Endothelial cell of umbilical vein (primary cell): ENCODE results near the gene HES2. TPM values are rescaled to one million over a fixed set of nuclear protein-coding genes. Genes with fewer than 3 reads are reported as not detected.

ENCODE experiments used
- BruUV-seq: library from RNA; stranded (reverse); fragments of 400-500 nt; replicated peaks from 2 replicates; lab custom pipeline; 2021; lab: Mats Ljungman, UMichigan
- CTCF ChIA-PET: fragments of 300-600, 350-600 bp; sonication (Branson Sonifier 250); formaldehyde crosslinking; loops from one replicate; lab custom pipeline; 2021; ENCODE audit warnings: antibody characterized with exemption, inconsistent platforms; lab: Charles Lee
- POLR2A ChIA-PET: fragments of 300-600, 350-600 bp; sonication (Branson Sonifier 250); formaldehyde crosslinking; loops from one replicate; lab custom pipeline; 2021; ENCODE audit warnings: antibody characterized with exemption, inconsistent platforms; lab: Charles Lee
- DNase-seq: peaks from one replicate; pipeline ENCODE4 v3.0.0-alpha.2; 2011; ENCODE audit warnings: low read depth, low spot score
- FAIRE-seq: peaks from 2 replicates; lab custom pipeline; 2011; peaks lifted over from hg19 to GRCh38; lab: Jason Lieb, UNC
- H2AFZ ChIP-seq: 2 replicates; pipeline ENCODE4 v1.6.0; 2012; ENCODE audit warnings: low read depth, low read length, control low read depth, inconsistent platforms
- H3K27ac ChIP-seq: 2 replicates; pipeline ENCODE4 v1.5.1; 2011; ENCODE audit warnings: low read depth, mild to moderate bottlenecking, control low read depth, low read length, moderate library complexity; ENCODE audit not compliant: insufficient read depth
- H3K27me3 ChIP-seq, 2 experiments: 2 replicates each; pipeline versions ENCODE4 v1.6.0 to v1.6.1; 2011; ENCODE audit warnings: low read length in 2 of 2, mixed read lengths in 1 of 2; ENCODE audit not compliant: control insufficient read depth in 2 of 2, insufficient read depth in 2 of 2
- H3K36me3 ChIP-seq, 2 experiments: 2 replicates in 1 of 2; 3 replicates in 1 of 2; pipeline ENCODE4 v1.5.1; 2011; ENCODE audit warnings: low read length in 2 of 2, mild to moderate bottlenecking in 1 of 2, moderate library complexity in 1 of 2; ENCODE audit not compliant: control insufficient read depth in 2 of 2, insufficient read depth in 2 of 2; ENCODE audit errors: extremely low read depth in 1 of 2
- H3K4me1 ChIP-seq: 3 replicates; pipeline ENCODE4 v1.5.1; 2011; ENCODE audit warnings: mild to moderate bottlenecking, low read length; ENCODE audit not compliant: control insufficient read depth, insufficient read depth; ENCODE audit errors: extremely low read depth
- H3K4me2 ChIP-seq: 2 replicates; pipeline ENCODE4 v1.6.1; 2011; ENCODE audit warnings: low read length, control low read depth, mixed read lengths; ENCODE audit not compliant: insufficient read depth
- H3K4me3 ChIP-seq, 3 experiments: fragments of 200-600 bp in 1 of 3; sonication (generic), shearing (Covaris generic) in 1 of 3; replicated peaks in 1 of 3; 2 replicates each; pipeline ENCODE4 v1.5.1; 2011 to 2016; ENCODE audit warnings: control low read depth in 3 of 3, low read length in 3 of 3, mild to moderate bottlenecking in 2 of 3, inconsistent platforms in 1 of 3, low read depth in 1 of 3, moderate library complexity in 1 of 3; ENCODE audit not compliant: insufficient read depth in 1 of 3
- H3K79me2 ChIP-seq: 2 replicates; pipeline ENCODE4 v1.6.0; 2012; ENCODE audit warnings: low read length, inconsistent platforms; ENCODE audit not compliant: control insufficient read depth, insufficient read depth
- H3K9ac ChIP-seq: replicated peaks from 2 replicates; pipeline ENCODE3; 2011; ENCODE audit warnings: low read length, control low read depth; ENCODE audit not compliant: insufficient read depth; ENCODE audit errors: extremely low read depth
- H3K9me1 ChIP-seq: replicated peaks from 3 replicates; pipeline ENCODE4 v1.6.0; 2011; ENCODE audit warnings: mild to moderate bottlenecking, low read length; ENCODE audit not compliant: control insufficient read depth, insufficient read depth; ENCODE audit errors: extremely low read depth
- H3K9me3 ChIP-seq: replicated peaks from 2 replicates; pipeline ENCODE4 v1.5.1; 2012; ENCODE audit warnings: low read length, inconsistent platforms; ENCODE audit not compliant: control insufficient read depth, insufficient read depth
- H4K20me1 ChIP-seq: replicated peaks from 2 replicates; pipeline ENCODE3; 2011; ENCODE audit warnings: mild to moderate bottlenecking, low read length; ENCODE audit not compliant: control insufficient read depth, insufficient read depth; ENCODE audit errors: extremely low read depth
- FOS ChIP-seq: IDR thresholded peaks from 2 replicates; pipeline ENCODE4 v1.6.1; 2011; ENCODE audit warnings: mild to moderate bottlenecking, low read length, moderate library complexity, borderline replicate concordance; ENCODE audit not compliant: insufficient read depth
- GATA2 ChIP-seq: IDR thresholded peaks from 2 replicates; pipeline ENCODE4 v1.7.0; 2011; ENCODE audit warnings: low read depth, mild to moderate bottlenecking, moderate library complexity, mixed read lengths, low read length; ENCODE audit not compliant: insufficient read length, insufficient read depth
- JUN ChIP-seq: IDR thresholded peaks from 2 replicates; pipeline ENCODE4 v1.6.1; 2011; ENCODE audit warnings: borderline replicate concordance, low read depth; ENCODE audit not compliant: insufficient read length, insufficient read depth
- MYC ChIP-seq: IDR thresholded peaks from one replicate; pipeline ENCODE4 v1.6.1; 2011; ENCODE audit warnings: mild to moderate bottlenecking, low read depth, low read length
- POLR2A ChIP-seq: IDR thresholded peaks from 2 replicates; pipeline ENCODE4 v1.6.1; 2012; ENCODE audit warnings: low read depth, mild to moderate bottlenecking, control low read depth, low read length
- dilution Hi-C: fragments of 300-500 bp; cut with MboI; formaldehyde crosslinking; loops from one replicate; pipeline ENCODE4 v1.15.0; 2019; ENCODE audit warnings: low sequenced_read_pairs; ENCODE audit not compliant: extremely low pct_ligation_motif_present
- intact Hi-C: fragments of 100-400 bp; cut with micrococcal nuclease; formaldehyde crosslinking; loops from one replicate; pipeline ENCODE4 v1.10.0; 2022
- polyA plus RNA-seq, 4 experiments: library from polyadenylated mRNA; depleted of rRNA in 3 of 4; stranded (reverse) in 3 of 4; unstranded in 1 of 4; fragments of >200 nt; gene quantifications; 2 replicates each; pipeline versions ENCODE4 v1.2.1 to v1.2.3, GENCODE V29; 2011 to 2012; ENCODE audit warnings: missing spikeins in 1 of 4
- total RNA-seq: library from RNA; stranded (reverse); gene quantifications from 2 replicates; pipeline ENCODE4 v1.2.3, GENCODE V29; 2021
- TF ChIP-seq, protein P1 (sequence below), 2 donors: IDR thresholded peaks; 1 replicate in 1 of 2; 2 replicates in 1 of 2; pipeline ENCODE4 v1.5.1; 2011; ENCODE audit warnings: low read length in 2 of 2, mild to moderate bottlenecking in 2 of 2, moderate library complexity in 2 of 2, control low read depth in 1 of 2, inconsistent platforms in 1 of 2, low read depth in 1 of 2; ENCODE audit not compliant: insufficient read depth in 1 of 2; ENCODE audit errors: extremely low read depth in 1 of 2

HES2 gene
- total and polyA plus RNA-seq, 2 donors (not counting 3 experiments of a cell fraction or from before 2014, with no cell fraction given): 3.6 to 9.4 TPM

DNA sequence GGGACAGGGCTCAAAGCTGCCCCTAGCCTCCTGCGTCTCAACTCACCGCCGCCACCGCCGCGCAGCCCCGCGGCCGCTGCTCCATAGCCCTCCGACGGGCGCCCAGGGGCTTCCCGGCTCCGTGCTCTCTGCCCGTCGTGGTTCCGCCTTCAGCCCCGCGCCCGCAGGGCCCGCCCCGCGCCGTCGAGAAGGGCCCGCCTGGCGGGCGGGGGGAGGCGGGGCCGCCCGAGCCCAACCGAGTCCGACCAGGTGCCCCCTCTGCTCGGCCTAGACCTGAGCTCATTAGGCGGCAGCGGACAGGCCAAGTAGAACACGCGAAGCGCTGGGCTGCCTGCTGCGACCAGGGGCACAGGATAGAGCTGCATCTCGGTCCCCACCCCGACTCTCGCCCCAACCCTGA lies 46.3 kb upstream of the HES2 start, which contains the start of gene TNFRSF25:
TNFRSF25 (minus strand) TSS at position 151 of the 400 bp plus-strand sequence; CDS start at position 85, 66 bp downstream.
- H3K9ac ChIP-seq: no peak within 1 kb of the TSS
- H4K20me1 ChIP-seq: no peaks in the 10 kb centered on the region
- H3K27ac ChIP-seq: no peak within 1 kb of the TSS
- dilution Hi-C loops (no loop called here), intact Hi-C loops (no loop called here)
- no TSS peak for BruUV-seq
- no peaks in the 10 kb centered on the region for H3K9me3 ChIP-seq
- peaks cover 13 to 50% of the 10 kb centered on the region in 2 experiments for H3K36me3 ChIP-seq
- FAIRE-seq (no peak), DNase-seq (no peak)
- no peak within 1 kb of the TSS for H3K4me3 ChIP-seq
- no peaks in the 10 kb centered on the region for H3K9me1 ChIP-seq
- no peaks in the 10 kb centered on the region for H3K79me2 ChIP-seq
- ChIA-PET POLR2A (no interaction called here), CTCF (no interaction called here)
- H3K4me1 ChIP-seq: no peaks in the 10 kb centered on the region
- H3K27me3 ChIP-seq: no peaks in the 10 kb centered on the region
- no peak within 1 kb of the TSS for H3K4me2 ChIP-seq
- TF ChIP-seq JUN (no peak), POLR2A (no peak), FOS (no peak), GATA2 (no peak), MYC (no peak)
- TF ChIP-seq, protein P1, sequence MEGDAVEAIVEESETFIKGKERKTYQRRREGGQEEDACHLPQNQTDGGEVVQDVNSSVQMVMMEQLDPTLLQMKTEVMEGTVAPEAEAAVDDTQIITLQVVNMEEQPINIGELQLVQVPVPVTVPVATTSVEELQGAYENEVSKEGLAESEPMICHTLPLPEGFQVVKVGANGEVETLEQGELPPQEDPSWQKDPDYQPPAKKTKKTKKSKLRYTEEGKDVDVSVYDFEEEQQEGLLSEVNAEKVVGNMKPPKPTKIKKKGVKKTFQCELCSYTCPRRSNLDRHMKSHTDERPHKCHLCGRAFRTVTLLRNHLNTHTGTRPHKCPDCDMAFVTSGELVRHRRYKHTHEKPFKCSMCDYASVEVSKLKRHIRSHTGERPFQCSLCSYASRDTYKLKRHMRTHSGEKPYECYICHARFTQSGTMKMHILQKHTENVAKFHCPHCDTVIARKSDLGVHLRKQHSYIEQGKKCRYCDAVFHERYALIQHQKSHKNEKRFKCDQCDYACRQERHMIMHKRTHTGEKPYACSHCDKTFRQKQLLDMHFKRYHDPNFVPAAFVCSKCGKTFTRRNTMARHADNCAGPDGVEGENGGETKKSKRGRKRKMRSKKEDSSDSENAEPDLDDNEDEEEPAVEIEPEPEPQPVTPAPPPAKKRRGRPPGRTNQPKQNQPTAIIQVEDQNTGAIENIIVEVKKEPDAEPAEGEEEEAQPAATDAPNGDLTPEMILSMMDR (IDR thresholded peaks at IDR 0.05; ENCODE audit: extremely low read depth in 1 of 2, insufficient read depth in 1 of 2, low read depth in 1 of 2, low read length in 2 of 2): no peak
- no peak within 1 kb of the TSS for H2AFZ ChIP-seq
